HepG2 (cell line): ENCODE results near the gene HYOU1. TPM values are rescaled to one million over a fixed set of nuclear protein-coding genes. Genes with fewer than 3 reads are reported as not detected.

Experiments
- AGO2 ChIP-seq: fragments of 200-400 bp; formaldehyde crosslinking; optimal IDR thresholded peaks from 2 replicates; pipeline ENCODE3; 2017; ENCODE audit warnings: mild to moderate bottlenecking, low read depth, low read length, moderate library complexity
- ARNT2 ChIP-seq: sonication (generic); formaldehyde crosslinking; IDR thresholded peaks from 2 replicates; pipeline ENCODE4 v1.8.0; 2022; ENCODE audit warnings: mild to moderate bottlenecking, low read depth, missing genetic modification reagents, moderate library complexity
- ATF3 ChIP-seq: sonication (generic); formaldehyde crosslinking; IDR thresholded peaks from 2 replicates; pipeline ENCODE4 v1.4.0; 2020; ENCODE audit warnings: missing genetic modification reagents
- ATRX ChIP-seq: sonication (generic); formaldehyde crosslinking; IDR thresholded peaks from 2 replicates; pipeline ENCODE4 v1.4.0; 2020; ENCODE audit warnings: missing genetic modification reagents, borderline replicate concordance
- ERF ChIP-seq: IDR thresholded peaks from 2 replicates; pipeline ENCODE4 v1.6.1; 2018; ENCODE audit warnings: missing biosample characterization, missing genetic modification reagents
- ETS1 ChIP-seq: sonication (generic); formaldehyde crosslinking; IDR thresholded peaks from 2 replicates; pipeline ENCODE4 v1.4.0; 2020; ENCODE audit warnings: missing genetic modification reagents
- FOXP4 ChIP-seq: sonication (generic); formaldehyde crosslinking; IDR thresholded peaks from 2 replicates; pipeline ENCODE4 v1.4.0; 2020; ENCODE audit warnings: missing genetic modification reagents
- KLF12 ChIP-seq: sonication (generic); formaldehyde crosslinking; IDR thresholded peaks from 2 replicates; pipeline ENCODE4 v1.4.0; 2020; ENCODE audit warnings: missing genetic modification reagents, borderline replicate concordance
- KLF13 ChIP-seq: sonication (generic); formaldehyde crosslinking; IDR thresholded peaks from 2 replicates; pipeline ENCODE4 v1.4.0; 2020; ENCODE audit warnings: mild to moderate bottlenecking, missing genetic modification reagents
- MED8 ChIP-seq: sonication (generic); formaldehyde crosslinking; IDR thresholded peaks from 2 replicates; pipeline ENCODE4 v1.8.1; 2023; ENCODE audit warnings: mild to moderate bottlenecking, missing genetic modification reagents; ENCODE audit not compliant: insufficient replicate concordance
- MZF1 ChIP-seq: sonication (generic); formaldehyde crosslinking; IDR thresholded peaks from 2 replicates; pipeline ENCODE4 v1.8.1; 2023; ENCODE audit warnings: mild to moderate bottlenecking, missing genetic modification reagents, borderline replicate concordance
- NFKB2 ChIP-seq: sonication (generic); formaldehyde crosslinking; IDR thresholded peaks from 2 replicates; pipeline ENCODE4 v1.4.0; 2020; ENCODE audit warnings: missing genetic modification reagents, borderline replicate concordance
- POGZ ChIP-seq: sonication (generic); formaldehyde crosslinking; IDR thresholded peaks from 2 replicates; pipeline ENCODE4 v1.4.0; 2020; ENCODE audit warnings: mild to moderate bottlenecking, missing genetic modification reagents
- POLR2AphosphoS5 ChIP-seq: IDR thresholded peaks from 2 replicates; pipeline ENCODE4 v1.6.1; 2012; ENCODE audit warnings: low read depth, low read length
- PRDM4 ChIP-seq: sonication (generic); formaldehyde crosslinking; IDR thresholded peaks from 2 replicates; pipeline ENCODE4 v1.9.0; 2021; ENCODE audit warnings: missing genetic modification reagents, borderline replicate concordance
- RBM22 ChIP-seq: fragments of 200-400 bp; formaldehyde crosslinking; optimal IDR thresholded peaks from 2 replicates; pipeline ENCODE3; 2017; ENCODE audit warnings: mild to moderate bottlenecking, low read length, moderate library complexity
- RBM39 ChIP-seq: fragments of 200-400 bp; formaldehyde crosslinking; IDR thresholded peaks from one replicate; pipeline ENCODE4 v1.6.1; 2018; ENCODE audit warnings: antibody characterized with exemption, mild to moderate bottlenecking, low read depth, low read length; ENCODE audit not compliant: poor library complexity, severe bottlenecking
- SRY ChIP-seq: sonication (generic); formaldehyde crosslinking; IDR thresholded peaks from 2 replicates; pipeline ENCODE4 v1.8.0; 2022; ENCODE audit warnings: mild to moderate bottlenecking, missing genetic modification reagents
- ZFP82 ChIP-seq: sonication (generic); formaldehyde crosslinking; IDR thresholded peaks from 2 replicates; pipeline ENCODE4 v1.5.1; 2020; ENCODE audit warnings: mild to moderate bottlenecking, missing genetic modification reagents, borderline replicate concordance
- ZFY ChIP-seq: sonication (generic); formaldehyde crosslinking; IDR thresholded peaks from 2 replicates; pipeline ENCODE4 v1.4.0; 2020; ENCODE audit warnings: missing genetic modification reagents
- ZMYM3 ChIP-seq: sonication (generic); formaldehyde crosslinking; IDR thresholded peaks from 2 replicates; pipeline ENCODE4 v1.5.1; 2020; ENCODE audit warnings: mild to moderate bottlenecking, missing genetic modification reagents
- ZNF121 ChIP-seq: sonication (generic); formaldehyde crosslinking; IDR thresholded peaks from 2 replicates; pipeline ENCODE4 v1.5.0; 2020; ENCODE audit warnings: mild to moderate bottlenecking, missing genetic modification reagents
- ZNF282 ChIP-seq: fragments of 450-650 bp; IDR thresholded peaks from 2 replicates; pipeline ENCODE4 v1.6.1; 2018; ENCODE audit not compliant: partially characterized antibody
- ZNF460 ChIP-seq: sonication (generic); formaldehyde crosslinking; IDR thresholded peaks from 2 replicates; pipeline ENCODE4 v1.5.1; 2020; ENCODE audit warnings: missing genetic modification reagents, mild to moderate bottlenecking, borderline replicate concordance
- polyA plus RNA-seq, 8 experiments: library from polyadenylated mRNA; depleted of rRNA in 3 of 8; stranded (reverse) in 7 of 8; unstranded in 1 of 8; fragments of >200 nt; fragmentation: Illumina TruSeq in 4 of 8; extraction: Trizol in 4 of 8; gene quantifications; 2 replicates each; pipeline versions ENCODE4 v1.2.1 to v1.2.3, GENCODE V29; 2011 to 2016; ENCODE audit warnings: low read depth in 4 of 8, missing spikeins in 1 of 8, mixed read lengths in 1 of 8; ENCODE audit not compliant: insufficient read depth in 1 of 8
- total RNA-seq, 5 experiments: library from RNA; depleted of rRNA; stranded (reverse); fragments of >200 nt; fragmentation: Illumina TruSeq; extraction: Trizol; gene quantifications; 2 replicates each; pipeline ENCODE4 v1.2.3, GENCODE V29; 2016; ENCODE audit warnings: low read depth in 1 of 5

The HYOU1 gene
- total and polyA plus RNA-seq, 2 of the 13 experiments (the other 11 are each of a cell fraction or from before 2014, with no cell fraction given) = 127 to 155 TPM

- no peak for TF ChIP-seq ATRX
- no peak for TF ChIP-seq KLF13 (CRISPR knock-in tag)
- TF ChIP-seq ZMYM3 = no peak
- 0 out of 2 replicates have a peak, but pooled peaks have one; percentile 19 for TF ChIP-seq FOXP4
- TF ChIP-seq AGO2 = peak; percentile 57
- 0 out of 2 replicates have a peak, but pooled peaks have one; percentile 70 for TF ChIP-seq PRDM4 (CRISPR knock-in tag)
- no peak for TF ChIP-seq RBM22
- no peak for TF ChIP-seq ZNF460 (CRISPR knock-in tag)
- TF ChIP-seq ATF3 = peak; percentile 15; the same call in 1 of the 2 replicates
- peak; percentile 78; the same call in 1 of the 2 replicates for TF ChIP-seq NFKB2 (CRISPR knock-in tag)
- no peak for TF ChIP-seq ARNT2 (CRISPR knock-in tag)
- 0 out of 2 replicates have a peak, but pooled peaks have one; percentile 30 for TF ChIP-seq SRY (CRISPR knock-in tag)
- no peak for TF ChIP-seq POGZ (CRISPR knock-in tag)
- TF ChIP-seq ZFY (CRISPR knock-in tag) = peak; percentile 97
- no peak for TF ChIP-seq ZNF282
- TF ChIP-seq RBM39 = no peak
- 0 out of 2 replicates have a peak, but pooled peaks have one; percentile 45 for TF ChIP-seq MZF1 (CRISPR knock-in tag)
- TF ChIP-seq ZFP82 = no peak
- peak; percentile 80 for TF ChIP-seq ZNF121 (CRISPR knock-in tag)
- TF ChIP-seq ETS1 (CRISPR knock-in tag) = no peak
- TF ChIP-seq ERF = peak; percentile 59
- TF ChIP-seq KLF12 (CRISPR knock-in tag) = 0 out of 2 replicates have a peak, but pooled peaks have one; percentile 27
- TF ChIP-seq MED8 = no peak
- TF ChIP-seq POLR2AphosphoS5 = peak; percentile 92
Observed at GRCh38 chr11:118997627-118998387, 59.2 kb downstream of the HYOU1 start, which contains the start of gene CENATAC (continued).
